Fibroblast of skin of scalp (primary cell): ENCODE data around the gene RAB33A. TPM values are rescaled to one million over a fixed set of nuclear protein-coding genes. Genes with fewer than 3 reads are reported as not detected.

Experiments used
- DNase-seq: peaks from one replicate; pipeline ENCODE4 v3.0.0-alpha.2; 2013
- polyA plus RNA-seq, 2 experiments: library from polyadenylated mRNA; unstranded; fragments of 120-200 nt; gene quantifications; one replicate each; pipeline ENCODE4 v1.2.1, GENCODE V29; 2013; ENCODE audit not compliant: insufficient read length in 2 of 2

RAB33A gene
- 3.0 TPM for polyA plus RNA-seq (2013, experiment 1 of 2; ENCODE audit: insufficient read length)
- 2.7 TPM for polyA plus RNA-seq (2013, experiment 2 of 2; ENCODE audit: insufficient read length)

DNA sequence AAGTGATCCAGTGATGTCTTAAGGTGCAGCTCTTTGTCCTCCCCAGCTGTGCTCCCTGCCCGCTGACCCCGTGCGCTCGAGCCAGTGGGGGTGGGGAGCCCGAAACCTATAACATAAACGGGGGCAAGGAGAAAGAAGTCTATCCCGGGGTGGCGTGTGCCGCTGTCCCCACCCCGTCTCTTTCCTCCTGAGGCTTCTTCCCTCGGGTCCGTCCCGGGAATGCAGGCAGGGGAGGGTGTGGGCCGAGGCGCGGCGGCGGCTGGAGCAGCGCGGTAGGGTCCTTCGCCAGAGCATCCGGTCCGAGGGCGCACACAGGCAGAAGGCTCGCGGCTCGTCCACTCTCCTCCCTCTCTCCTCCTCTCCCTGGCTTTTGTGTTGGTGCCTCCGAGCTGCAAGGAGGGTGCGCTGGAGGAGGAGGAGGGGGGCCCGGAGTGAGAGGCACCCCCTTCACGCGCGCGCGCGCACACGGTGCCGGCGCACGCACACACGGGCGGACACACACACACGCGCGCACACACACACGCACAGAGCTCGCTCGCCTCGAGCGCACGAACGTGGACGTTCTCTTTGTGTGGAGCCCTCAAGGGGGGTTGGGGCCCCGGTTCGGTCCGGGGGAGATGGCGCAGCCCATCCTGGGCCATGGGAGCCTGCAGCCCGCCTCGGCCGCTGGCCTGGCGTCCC, at the start of gene RAB33A:
RAB33A (plus strand) TSS at position 517 of the 681 bp plus-strand sequence; CDS start at position 618, 101 bp downstream.
- DNase-seq: peak; percentile 19

GRCh38 chrX:130124577-130124976, 47.2 kb upstream of the RAB33A start:
- DNase-seq: no peak

- DNase-seq: no peak
These were observed 46.5 kb upstream of the RAB33A start for GRCh38 chrX:130125091-130125874.

DNA sequence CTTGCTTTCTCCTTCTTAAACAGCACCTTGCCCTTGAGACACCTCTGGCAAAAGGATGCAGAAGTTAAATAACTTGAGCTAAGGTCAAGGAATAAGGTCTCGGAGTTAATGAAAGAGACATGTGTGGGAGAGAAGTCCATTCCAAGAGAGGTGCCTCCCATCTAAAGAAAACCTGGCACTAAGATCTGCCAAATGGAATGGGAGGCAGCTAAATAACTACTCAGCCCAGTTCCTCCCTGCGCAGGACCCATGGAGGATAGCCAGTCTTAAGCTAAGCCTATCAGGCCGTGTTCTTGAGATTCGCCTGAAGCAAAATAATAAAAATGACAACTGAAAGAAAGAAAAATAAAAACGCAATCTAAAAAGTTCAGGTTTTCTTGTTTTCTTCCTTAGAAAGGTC, 40.8 kb upstream of the RAB33A start:
- DNase-seq: no peak

DNA sequence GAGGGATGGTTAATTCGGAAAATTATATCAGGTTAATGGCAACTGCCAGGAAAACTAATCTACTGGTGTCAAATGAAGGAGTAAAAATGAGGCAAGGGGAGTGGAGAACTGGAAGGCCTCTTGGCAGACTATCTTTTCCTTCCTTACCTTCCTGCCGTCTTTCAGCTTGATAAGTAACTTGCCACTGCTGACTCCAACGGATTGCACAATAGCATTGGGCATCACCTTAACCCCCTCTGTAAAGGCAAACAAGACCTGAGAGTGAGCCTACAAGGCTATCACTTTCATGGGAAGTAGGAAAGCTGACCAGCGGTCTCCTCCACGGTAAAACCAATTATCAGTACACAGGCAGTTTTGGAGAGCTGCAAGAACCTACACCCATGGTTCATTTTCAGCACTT, 35.3 kb upstream of the RAB33A start:
- DNase-seq: no peak

DNA sequence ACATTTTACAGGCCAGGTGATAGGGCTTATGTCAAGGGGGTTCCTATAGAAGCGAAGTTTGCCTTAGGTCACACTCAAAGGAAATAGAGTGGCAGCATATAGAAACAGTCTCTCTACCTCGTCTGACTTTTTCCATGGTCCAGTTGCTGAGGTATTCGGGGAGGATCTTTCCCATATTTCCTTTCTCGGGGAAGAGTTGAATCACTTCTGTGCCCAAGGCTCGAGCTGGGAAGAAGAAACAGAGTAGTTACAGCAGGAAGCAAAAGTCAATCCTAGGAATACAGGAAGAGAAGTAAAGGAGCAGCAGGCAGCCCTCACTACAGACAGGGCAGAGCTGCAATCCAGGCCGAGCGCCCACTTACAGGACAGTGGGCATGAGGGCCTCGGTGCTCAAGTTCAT, 34.8 kb upstream of the RAB33A start:
- no peak for DNase-seq

GRCh38 chrX:130139474-130140201, 32.1 kb upstream of the RAB33A start:
- DNase-seq: no peak

DNA sequence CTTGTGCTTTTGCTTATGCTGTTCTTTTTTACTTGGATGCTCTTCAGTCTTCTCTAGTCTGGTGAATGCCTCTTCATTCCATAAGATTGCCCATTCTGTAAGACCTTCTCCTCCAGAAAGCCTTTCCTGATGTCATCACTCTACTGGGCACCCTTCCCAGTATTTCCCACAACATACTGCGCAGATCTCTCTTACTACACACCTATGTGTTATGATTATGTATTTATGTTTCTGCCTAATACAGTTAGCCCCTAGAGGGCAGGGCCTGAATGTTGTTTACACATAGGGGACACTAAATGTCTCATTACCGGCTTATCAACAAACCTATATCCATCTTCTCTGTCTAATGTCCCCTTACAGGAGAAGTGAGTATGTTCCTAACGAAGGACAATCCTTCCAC, 27.3 kb upstream of the RAB33A start:
- DNase-seq: no peak

GRCh38 chrX:130145123-130145522, 26.6 kb upstream of the RAB33A start:
- no peak for DNase-seq

DNA sequence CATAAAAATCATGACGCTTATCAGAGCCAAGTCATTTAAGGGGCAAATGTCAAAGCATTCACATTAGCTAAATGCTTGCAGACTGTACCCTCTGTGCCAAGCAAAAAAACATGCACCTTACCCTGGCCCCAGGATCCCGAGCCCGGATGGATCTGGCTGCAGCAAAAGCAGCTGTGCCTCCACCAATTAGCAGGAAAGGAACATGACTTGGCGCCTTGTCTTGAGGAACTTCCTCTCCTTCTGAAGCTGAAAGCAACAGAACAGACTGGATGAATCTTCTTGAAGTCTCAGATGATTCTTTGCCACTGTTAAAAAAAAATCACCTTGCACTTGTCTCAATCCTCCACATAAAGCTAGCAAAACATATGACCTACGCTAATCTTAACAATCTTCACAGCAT, 24.1 kb upstream of the RAB33A start:
- DNase-seq: no peak

DNA sequence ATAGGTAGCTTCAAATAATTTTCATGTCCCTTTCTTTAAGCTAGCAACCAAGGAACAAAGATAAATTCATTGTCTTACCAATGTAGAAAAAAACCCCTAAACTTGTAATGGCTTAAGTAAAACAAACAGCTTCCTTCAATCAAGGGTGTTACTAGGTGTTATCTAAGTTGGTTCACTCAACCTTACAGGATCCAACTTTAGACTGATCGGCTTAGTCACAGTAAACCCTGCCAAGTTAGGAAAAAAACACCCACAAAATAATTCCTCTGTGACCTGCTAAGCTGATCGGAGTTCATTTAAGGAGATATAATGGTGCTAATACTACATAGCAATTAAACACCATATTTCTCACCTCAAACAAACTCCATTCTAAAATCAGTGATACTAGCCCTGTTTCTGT, 16.2 kb upstream of the RAB33A start:
- no peak for DNase-seq

DNA sequence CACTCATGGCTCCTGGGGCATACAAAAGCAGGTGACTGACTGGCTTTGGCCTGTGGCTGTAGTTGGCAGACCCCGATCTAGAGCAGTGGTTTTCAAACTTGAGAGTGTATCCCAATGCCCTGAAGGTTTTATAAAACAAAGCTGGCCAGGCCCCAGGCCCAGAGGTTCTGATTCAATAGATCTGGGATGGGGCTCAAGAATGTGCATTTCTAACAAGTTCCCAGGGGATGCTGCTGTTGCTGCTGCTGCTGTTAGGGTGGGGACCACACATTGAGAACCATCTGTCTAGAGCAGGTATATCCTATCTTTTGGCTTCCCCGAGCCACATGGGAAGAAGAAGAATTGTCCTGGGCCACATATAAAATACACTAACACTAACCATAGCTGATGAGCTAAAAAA, 13.5 kb upstream of the RAB33A start:
- no peak for DNase-seq

DNA sequence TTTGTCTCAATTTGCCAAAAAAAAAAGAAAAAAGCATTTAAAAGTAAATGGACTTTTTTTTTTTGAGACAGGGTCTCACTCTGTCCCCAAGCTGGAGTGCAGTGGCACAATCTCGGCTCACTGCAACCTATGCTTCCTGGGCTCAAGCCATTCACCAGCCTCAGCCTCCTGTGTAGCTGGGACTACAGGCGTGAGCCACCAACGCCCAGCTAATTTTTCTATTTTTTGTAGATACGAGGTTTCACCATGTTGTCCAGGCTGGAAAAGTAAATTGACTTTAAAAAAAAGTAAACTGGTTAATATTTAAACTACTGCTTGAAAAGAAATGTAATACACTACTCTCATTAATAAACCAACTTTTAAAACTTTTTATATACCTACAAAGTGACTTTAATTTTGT, 12.0 kb upstream of the RAB33A start:
- DNase-seq: no peak

- DNase-seq: no peak
These were observed 9.5 kb upstream of the RAB33A start for GRCh38 chrX:130162094-130162735.

- DNase-seq: no peak
These were observed 8.4 kb upstream of the RAB33A start for GRCh38 chrX:130163398-130163797.

DNA sequence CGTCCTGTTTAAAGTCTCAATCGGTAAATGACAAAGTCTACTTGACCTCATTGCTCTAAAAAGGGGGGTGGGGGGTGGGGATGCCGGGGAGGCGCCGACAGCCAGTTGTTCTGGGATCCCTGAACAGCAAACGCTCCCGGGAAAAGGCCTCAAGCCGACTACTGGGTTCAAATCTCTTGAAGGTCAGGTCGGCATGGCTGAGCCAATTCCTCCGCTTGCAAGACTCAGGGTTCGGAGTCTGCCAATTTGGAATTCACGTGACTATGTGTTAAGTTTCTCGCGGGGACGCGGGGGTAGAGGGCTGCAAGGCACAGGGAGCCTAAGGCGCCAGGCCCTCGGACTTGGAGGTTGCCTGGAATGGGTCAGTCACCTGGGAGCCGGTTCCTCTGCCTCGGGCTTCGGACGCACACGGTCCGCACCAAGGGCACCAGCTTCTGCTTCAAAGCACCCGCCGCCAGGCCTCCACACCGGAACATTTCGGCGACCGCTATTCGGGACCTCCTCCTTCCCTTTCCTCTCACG, 6.5 kb upstream of the RAB33A start:
- DNase-seq: no peak

GRCh38 chrX:130165703-130166502, 5.9 kb upstream of the RAB33A start, which contains the start of gene AIFM1:
AIFM1 (minus strand) TSS chrX:130165841; CDS start chrX:130165656, 185 bp downstream.
- DNase-seq: peak; percentile 94

DNA sequence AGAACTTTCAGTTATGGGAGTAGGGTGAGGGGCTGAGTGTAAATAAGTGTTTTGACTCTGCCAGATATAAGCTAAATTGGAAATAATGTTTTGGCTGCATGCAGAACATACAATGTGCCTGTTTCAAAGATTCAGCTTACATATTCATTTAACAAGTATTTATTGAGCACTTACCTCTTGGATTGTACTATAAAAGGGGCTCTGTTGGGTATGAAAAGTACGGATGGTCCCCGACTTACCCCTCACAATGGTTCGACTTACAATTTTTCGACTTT, 5.3 kb upstream of the RAB33A start:
- DNase-seq: no peak

DNA sequence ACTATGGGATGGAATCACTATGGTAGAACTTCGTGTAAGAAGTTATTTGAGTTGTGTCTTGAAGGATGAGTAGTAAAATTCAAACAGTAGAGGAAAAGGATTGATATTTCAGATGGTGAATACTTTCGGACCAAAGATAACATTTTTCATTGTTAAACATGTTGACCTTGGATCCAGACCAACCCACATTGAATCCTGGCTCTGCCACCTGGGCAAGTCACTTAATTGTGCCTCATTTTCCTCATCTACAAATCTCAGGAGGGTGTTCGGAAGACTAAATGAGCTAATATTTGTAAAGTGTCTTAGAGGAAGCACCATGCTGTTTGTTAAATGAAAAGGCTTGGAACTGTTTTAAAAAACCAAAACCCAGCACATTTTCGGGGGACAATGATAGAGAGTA, 4.7 kb upstream of the RAB33A start:
- no peak for DNase-seq

DNA sequence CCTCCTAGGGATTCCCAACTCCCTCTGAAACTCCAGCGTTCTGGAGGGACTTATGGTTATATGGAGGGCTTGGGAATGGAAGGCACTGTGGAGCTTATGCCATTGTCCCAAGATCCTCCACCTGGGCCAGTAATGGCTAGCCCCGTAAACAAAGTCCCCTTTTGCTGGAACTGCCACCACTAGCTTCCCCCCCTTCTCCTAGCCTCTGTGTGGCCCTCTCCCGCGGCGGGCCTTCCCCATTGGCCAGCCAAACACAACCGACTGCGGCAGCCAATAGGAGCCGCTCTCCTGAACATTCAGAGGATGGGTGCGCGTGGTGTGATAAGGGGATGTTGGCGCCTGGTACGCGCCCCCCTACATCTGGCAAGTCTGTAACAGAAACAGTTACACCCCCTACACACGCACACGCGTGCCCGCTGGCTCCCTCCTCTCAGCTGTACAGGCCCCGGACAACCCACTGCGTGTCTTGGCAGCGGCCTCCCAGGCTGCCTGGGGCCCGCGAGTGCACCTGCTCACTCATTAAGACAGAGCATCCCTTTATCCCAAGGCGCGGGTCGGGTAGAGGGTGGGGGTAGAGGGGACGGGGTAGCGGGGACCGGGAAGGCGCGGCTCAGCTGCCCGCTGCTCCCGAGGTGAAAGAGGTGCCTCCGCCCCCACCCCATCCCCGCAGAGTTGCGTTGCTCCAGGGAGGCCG, 863 bp upstream of the RAB33A start:
- peak; percentile 20 for DNase-seq
